Superior temporal gyrus (tissue), 1 donor: Measurements from ENCODE around the gene RFC2.

ENCODE experiments used
- DNase-seq: peaks from one replicate; pipeline ENCODE4 v3.0.0-alpha.2; 2016; ENCODE audit errors: extremely low spot score

The RFC2 gene

GRCh38 chr7:74193054-74193453 lies 61.1 kb downstream of the RFC2 start:
- no peak for DNase-seq

- no peak for DNase-seq
Measured at GRCh38 chr7:74191231-74191630, 63.0 kb downstream of the RFC2 start.

GRCh38 chr7:74190259-74190658 lies 63.9 kb downstream of the RFC2 start:
- no peak for DNase-seq

GRCh38 chr7:74187915-74188675 lies 66.1 kb downstream of the RFC2 start:
- no peak for DNase-seq

GRCh38 chr7:74185636-74186035 lies 68.6 kb downstream of the RFC2 start:
- no peak for DNase-seq

- no peak for DNase-seq
Measured at GRCh38 chr7:74185016-74185415, 69.2 kb downstream of the RFC2 start.

- DNase-seq = no peak
Measured at GRCh38 chr7:74183653-74184450, 70.3 kb downstream of the RFC2 start.

- DNase-seq = no peak
Measured at GRCh38 chr7:74183142-74183541, 71.1 kb downstream of the RFC2 start.

GRCh38 chr7:74182453-74183090 lies 71.6 kb downstream of the RFC2 start:
- DNase-seq = no peak

- no peak for DNase-seq
Measured at GRCh38 chr7:74181821-74182220, 72.4 kb downstream of the RFC2 start.
